ENCODE results near the gene PTPRG.

Gene PTPRG

GRCh38 chr3:61593446-61594029 is 32.2 kb downstream of the PTPRG start:
- no peak for DNase-seq

GRCh38 chr3:61594144-61594963 is 33.0 kb downstream of the PTPRG start:
- no peak for DNase-seq

- DNase-seq, result no peak
Measured at GRCh38 chr3:61594964-61595285, 33.6 kb downstream of the PTPRG start.

GRCh38 chr3:61595288-61595687 is 33.9 kb downstream of the PTPRG start:
- DNase-seq, result no peak

GRCh38 chr3:61595826-61596225 is 34.5 kb downstream of the PTPRG start:
- DNase-seq, result no peak

- no peak for DNase-seq
Measured at GRCh38 chr3:61597906-61598305, 36.5 kb downstream of the PTPRG start.

GRCh38 chr3:61600195-61600594 is 38.8 kb downstream of the PTPRG start:
- no peak for DNase-seq

- DNase-seq, result no peak
Measured at GRCh38 chr3:61601831-61602230, 40.5 kb downstream of the PTPRG start.

GRCh38 chr3:61602466-61602865 is 41.1 kb downstream of the PTPRG start:
- no peak for DNase-seq

GRCh38 chr3:61605589-61606175 is 44.3 kb downstream of the PTPRG start:
- no peak for DNase-seq

GRCh38 chr3:61606196-61606595 is 44.8 kb downstream of the PTPRG start:
- no peak for DNase-seq

GRCh38 chr3:61608072-61608471 is 46.7 kb downstream of the PTPRG start:
- no peak for DNase-seq

- no peak for DNase-seq
Measured at GRCh38 chr3:61608711-61609110, 47.3 kb downstream of the PTPRG start.

- no peak for DNase-seq
Measured at GRCh38 chr3:61610316-61610715, 48.9 kb downstream of the PTPRG start.

- no peak for DNase-seq
Measured at GRCh38 chr3:61612211-61613194, 51.1 kb downstream of the PTPRG start.

- DNase-seq, result no peak
Measured at GRCh38 chr3:61613666-61614065, 52.3 kb downstream of the PTPRG start.

- no peak for DNase-seq
Measured at GRCh38 chr3:61615643-61616042, 54.3 kb downstream of the PTPRG start.

GRCh38 chr3:61616586-61616985 is 55.2 kb downstream of the PTPRG start:
- no peak for DNase-seq

- DNase-seq, result no peak
Measured at GRCh38 chr3:61617041-61617440, 55.7 kb downstream of the PTPRG start.

- DNase-seq, result no peak
Measured at GRCh38 chr3:61617651-61618050, 56.3 kb downstream of the PTPRG start.

- no peak for DNase-seq
Measured at GRCh38 chr3:61618231-61618630, 56.9 kb downstream of the PTPRG start.

GRCh38 chr3:61618871-61619270 is 57.5 kb downstream of the PTPRG start:
- no peak for DNase-seq

GRCh38 chr3:61620073-61620472 is 58.7 kb downstream of the PTPRG start:
- no peak for DNase-seq

All from CD4-positive, alpha-beta T cell treated with Interleukin-12 subunit alpha and Interleukin-12 subunit beta, for 1 hour (primary cell).